ENCODE data around the gene SFXN5.

Gene SFXN5

GRCh38 chr2:72961036-72961720 lies 110.3 kb downstream of the SFXN5 start:
- Histone ChIP-seq H3K4me3 (ENCODE audit: low read length) (no peak overlapping the region), H3K23ac (ENCODE audit: low read length) (no peak overlapping the region), H3K4me2 (ENCODE audit: low read length) (no peak overlapping the region), H2BK120ac (ENCODE audit: low read depth, low read length) (no peak overlapping the region), H2BK15ac (replicated peaks; ENCODE audit: low read depth) (no peak overlapping the region), H3K4me1 (ENCODE audit: control insufficient read depth, low read depth, low read length) (peaks cover 32% of the 10 kb centered on the region), H4K5ac (ENCODE audit: low read length) (no peak overlapping the region), H3K56ac (ENCODE audit: low read length) (peak overlapping the region; percentile 26), H3K18ac (ENCODE audit: low read length) (no peak overlapping the region), H3K79me2 (ENCODE audit: control insufficient read depth, insufficient read depth, low read length) (no peaks in the 10 kb centered on the region), H2AK5ac (ENCODE audit: low read length) (no peak overlapping the region), H3K4ac (ENCODE audit: low read depth, low read length) (no peak overlapping the region), H3K9ac (ENCODE audit: low read length) (no peak overlapping the region), H3K27ac (ENCODE audit: low read depth, low read length) (no peak overlapping the region), H3K79me1 (ENCODE audit: low read length) (no peaks in the 10 kb centered on the region), H3K36me3 (ENCODE audit: control insufficient read depth, insufficient read depth, low read length) (no peaks in the 10 kb centered on the region), H4K8ac (ENCODE audit: low read depth, low read length) (no peak overlapping the region), H3K27me3 (ENCODE audit: insufficient read depth, low read length, poor library complexity) (no peaks in the 10 kb centered on the region), H2BK5ac (ENCODE audit: low read length) (no peak overlapping the region)
- no CpG with 5 or more reads among the region's 27 CpGs for WGBS (ENCODE audit: extremely low coverage, insufficient coverage, low lambda C conversion rate)
- DNase-seq = no peak

GRCh38 chr2:72959995-72960981 lies 111.2 kb downstream of the SFXN5 start:
- Histone ChIP-seq H3K4me1 (ENCODE audit: control insufficient read depth, low read depth, low read length) (peaks cover 24% of the 10 kb centered on the region), H3K18ac (ENCODE audit: low read length) (no peak overlapping the region), H2BK5ac (ENCODE audit: low read length) (no peak overlapping the region), H2AK5ac (ENCODE audit: low read length) (no peak overlapping the region), H2BK120ac (ENCODE audit: low read depth, low read length) (no peak overlapping the region), H3K79me1 (ENCODE audit: low read length) (no peaks in the 10 kb centered on the region), H3K27me3 (ENCODE audit: insufficient read depth, low read length, poor library complexity) (no peaks in the 10 kb centered on the region), H3K4ac (ENCODE audit: low read depth, low read length) (no peak overlapping the region), H4K5ac (ENCODE audit: low read length) (no peak overlapping the region), H3K4me2 (ENCODE audit: low read length) (no peak overlapping the region), H3K9ac (ENCODE audit: low read length) (no peak overlapping the region), H3K23ac (ENCODE audit: low read length) (no peak overlapping the region), H2BK15ac (replicated peaks; ENCODE audit: low read depth) (no peak overlapping the region), H4K8ac (ENCODE audit: low read depth, low read length) (no peak overlapping the region), H3K79me2 (ENCODE audit: control insufficient read depth, insufficient read depth, low read length) (no peaks in the 10 kb centered on the region), H3K4me3 (ENCODE audit: low read length) (no peak overlapping the region), H3K56ac (ENCODE audit: low read length) (no peak overlapping the region), H3K27ac (ENCODE audit: low read depth, low read length) (no peak overlapping the region), H3K36me3 (ENCODE audit: control insufficient read depth, insufficient read depth, low read length) (no peaks in the 10 kb centered on the region)
- no CpG with 5 or more reads among the region's 26 CpGs for WGBS (ENCODE audit: extremely low coverage, insufficient coverage, low lambda C conversion rate)
- DNase-seq = no peak

- Histone ChIP-seq H3K4ac (ENCODE audit: low read depth, low read length) (no peak overlapping the region), H3K79me2 (ENCODE audit: control insufficient read depth, insufficient read depth, low read length) (no peaks in the 10 kb centered on the region), H3K27me3 (ENCODE audit: insufficient read depth, low read length, poor library complexity) (no peaks in the 10 kb centered on the region), H3K4me2 (ENCODE audit: low read length) (no peak overlapping the region), H3K18ac (ENCODE audit: low read length) (no peak overlapping the region), H2BK5ac (ENCODE audit: low read length) (no peak overlapping the region), H3K79me1 (ENCODE audit: low read length) (no peaks in the 10 kb centered on the region), H3K4me1 (ENCODE audit: control insufficient read depth, low read depth, low read length) (peaks cover 24% of the 10 kb centered on the region), H2BK120ac (ENCODE audit: low read depth, low read length) (no peak overlapping the region), H2BK15ac (replicated peaks; ENCODE audit: low read depth) (no peak overlapping the region), H3K27ac (ENCODE audit: low read depth, low read length) (no peak overlapping the region), H3K36me3 (ENCODE audit: control insufficient read depth, insufficient read depth, low read length) (no peaks in the 10 kb centered on the region), H4K5ac (ENCODE audit: low read length) (no peak overlapping the region), H3K56ac (ENCODE audit: low read length) (no peak overlapping the region), H3K23ac (ENCODE audit: low read length) (no peak overlapping the region), H2AK5ac (ENCODE audit: low read length) (no peak overlapping the region), H3K9ac (ENCODE audit: low read length) (no peak overlapping the region), H4K8ac (ENCODE audit: low read depth, low read length) (no peak overlapping the region), H3K4me3 (ENCODE audit: low read length) (no peak overlapping the region)
- DNase-seq = no peak
- WGBS (ENCODE audit: extremely low coverage, insufficient coverage, low lambda C conversion rate) = no CpG with 5 or more reads among the region's 8 CpGs
Measured at GRCh38 chr2:72959554-72959953, 112.0 kb downstream of the SFXN5 start.

- H3K4me1 ChIP-seq (ENCODE audit: control insufficient read depth, low read depth, low read length) = peaks cover 17% of the 10 kb centered on the region
- no peak overlapping the region for H2AK5ac ChIP-seq (ENCODE audit: low read length)
- no peak overlapping the region for H3K27ac ChIP-seq (ENCODE audit: low read depth, low read length)
- no peaks in the 10 kb centered on the region for H3K36me3 ChIP-seq (ENCODE audit: control insufficient read depth, insufficient read depth, low read length)
- no CpG with 5 or more reads among the region's 13 CpGs for WGBS (ENCODE audit: extremely low coverage, insufficient coverage, low lambda C conversion rate)
- no peak overlapping the region for H2BK5ac ChIP-seq (ENCODE audit: low read length)
- H3K4me3 ChIP-seq (ENCODE audit: low read length) = no peak overlapping the region
- H3K4me2 ChIP-seq (ENCODE audit: low read length) = no peak overlapping the region
- no peak overlapping the region for H4K8ac ChIP-seq (ENCODE audit: low read depth, low read length)
- no peak overlapping the region for H3K9ac ChIP-seq (ENCODE audit: low read length)
- DNase-seq = no peak
- no peak overlapping the region for H3K4ac ChIP-seq (ENCODE audit: low read depth, low read length)
- H3K56ac ChIP-seq (ENCODE audit: low read length) = no peak overlapping the region
- H3K18ac ChIP-seq (ENCODE audit: low read length) = no peak overlapping the region
- no peaks in the 10 kb centered on the region for H3K27me3 ChIP-seq (ENCODE audit: insufficient read depth, low read length, poor library complexity)
- no peak overlapping the region for H2BK15ac ChIP-seq (replicated peaks; ENCODE audit: low read depth)
- H3K23ac ChIP-seq (ENCODE audit: low read length) = no peak overlapping the region
- H4K5ac ChIP-seq (ENCODE audit: low read length) = no peak overlapping the region
- no peaks in the 10 kb centered on the region for H3K79me1 ChIP-seq (ENCODE audit: low read length)
- H3K79me2 ChIP-seq (ENCODE audit: control insufficient read depth, insufficient read depth, low read length) = no peaks in the 10 kb centered on the region
- H2BK120ac ChIP-seq (ENCODE audit: low read depth, low read length) = no peak overlapping the region
Measured at GRCh38 chr2:72958542-72959385, 112.7 kb downstream of the SFXN5 start.

DNA sequence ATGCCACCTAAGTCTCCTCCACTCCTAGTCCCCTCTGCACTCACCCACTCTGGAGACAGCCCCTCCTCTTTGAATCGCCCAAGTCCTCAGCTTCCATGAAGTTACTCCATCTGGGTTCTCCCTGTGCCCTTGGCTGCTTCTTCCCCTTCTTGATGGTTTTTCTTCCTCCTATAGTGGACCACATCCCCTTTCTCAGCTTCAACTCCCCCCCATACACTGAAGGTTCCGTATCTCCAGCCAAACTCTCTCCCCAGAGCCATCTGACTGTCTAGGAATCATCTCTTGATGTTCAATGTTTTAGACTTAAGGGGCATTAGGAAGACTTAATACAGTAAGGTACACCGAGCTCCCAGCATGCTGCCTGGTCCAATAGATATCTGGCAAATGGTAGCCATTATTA lies 114.6 kb downstream of the SFXN5 start:
- H4K8ac ChIP-seq (ENCODE audit: low read depth, low read length) = no peak overlapping the region
- H3K27ac ChIP-seq (ENCODE audit: low read depth, low read length) = no peak overlapping the region
- no peaks in the 10 kb centered on the region for H3K27me3 ChIP-seq (ENCODE audit: insufficient read depth, low read length, poor library complexity)
- no peak for DNase-seq
- H3K23ac ChIP-seq (ENCODE audit: low read length) = no peak overlapping the region
- H3K9ac ChIP-seq (ENCODE audit: low read length) = no peak overlapping the region
- H2AK5ac ChIP-seq (ENCODE audit: low read length) = no peak overlapping the region
- H3K36me3 ChIP-seq (ENCODE audit: control insufficient read depth, insufficient read depth, low read length) = no peaks in the 10 kb centered on the region
- H3K79me2 ChIP-seq (ENCODE audit: control insufficient read depth, insufficient read depth, low read length) = no peaks in the 10 kb centered on the region
- H3K4me1 ChIP-seq (ENCODE audit: control insufficient read depth, low read depth, low read length) = peaks cover 6% of the 10 kb centered on the region
- no peak overlapping the region for H3K18ac ChIP-seq (ENCODE audit: low read length)
- no peak overlapping the region for H2BK120ac ChIP-seq (ENCODE audit: low read depth, low read length)
- no peaks in the 10 kb centered on the region for H3K79me1 ChIP-seq (ENCODE audit: low read length)
- no peak overlapping the region for H2BK15ac ChIP-seq (replicated peaks; ENCODE audit: low read depth)
- no peak overlapping the region for H3K56ac ChIP-seq (ENCODE audit: low read length)
- WGBS (ENCODE audit: extremely low coverage, insufficient coverage, low lambda C conversion rate) = no CpG with 5 or more reads among the region's 3 CpGs
- H2BK5ac ChIP-seq (ENCODE audit: low read length) = no peak overlapping the region
- H3K4me3 ChIP-seq (ENCODE audit: low read length) = no peak overlapping the region
- no peak overlapping the region for H4K5ac ChIP-seq (ENCODE audit: low read length)
- no peak overlapping the region for H3K4ac ChIP-seq (ENCODE audit: low read depth, low read length)
- no peak overlapping the region for H3K4me2 ChIP-seq (ENCODE audit: low read length)

All from mesendoderm (in vitro differentiated cells).